SK-N-SH treated with all-trans-retinoic acid at 6 μM for 48 hours (cell line): ENCODE measurements around the gene TYW1B.
"Not testable (repeated sequence)": the region's sequence is repeated elsewhere in the genome, so short reads cannot be mapped to it uniquely, and the experiment has no call there.

Source experiments
- ARNTL ChIP-seq: fragments of 450-650 bp; formaldehyde crosslinking; IDR thresholded peaks from 2 replicates; pipeline ENCODE4 v1.5.0; 2020; ENCODE audit warnings: low read depth, mild to moderate bottlenecking, moderate library complexity, borderline replicate concordance
- BACH2 ChIP-seq: fragments of 250-450 bp; sonication (Bioruptor Pico); IDR thresholded peaks from 2 replicates; pipeline ENCODE4 v1.9.0; 2021; ENCODE audit warnings: mild to moderate bottlenecking, borderline replicate concordance
- OSR1 ChIP-seq: fragments of 250-450 bp; sonication (Bioruptor Pico); IDR thresholded peaks from 2 replicates; pipeline ENCODE4 v1.8.0; 2022; ENCODE audit warnings: moderate library complexity, mild to moderate bottlenecking, inconsistent platforms
- SNAI2 ChIP-seq: fragments of 250-450 bp; sonication (Bioruptor Pico); IDR thresholded peaks from 2 replicates; pipeline ENCODE4 v1.5.0; 2020; ENCODE audit warnings: mild to moderate bottlenecking, moderate library complexity
- TCF4 ChIP-seq: fragments of 250-450 bp; sonication (Bioruptor Pico); IDR thresholded peaks from 2 replicates; pipeline ENCODE4 v1.8.0; 2021; ENCODE audit warnings: mild to moderate bottlenecking, moderate library complexity, borderline replicate concordance
- TOX ChIP-seq: fragments of 250-450 bp; sonication (Bioruptor Pico); IDR thresholded peaks from 2 replicates; pipeline ENCODE4 v1.8.0; 2021; ENCODE audit warnings: mild to moderate bottlenecking, moderate library complexity, borderline replicate concordance
- ZC3H10 ChIP-seq: fragments of 250-450 bp; sonication (Bioruptor Pico); IDR thresholded peaks from 2 replicates; pipeline ENCODE4 v1.5.1; 2021; ENCODE audit warnings: mild to moderate bottlenecking, moderate library complexity
- ZFP3 ChIP-seq: fragments of 250-450 bp; sonication (Bioruptor Pico); IDR thresholded peaks from 2 replicates; pipeline ENCODE4 v1.5.0; 2020; ENCODE audit warnings: mild to moderate bottlenecking, moderate library complexity
- ZFP30 ChIP-seq: fragments of 450-650 bp; formaldehyde crosslinking; IDR thresholded peaks from 2 replicates; pipeline ENCODE4 v1.5.0; 2022; ENCODE audit warnings: mild to moderate bottlenecking, moderate library complexity
- ZNF8 ChIP-seq: fragments of 450-650 bp; formaldehyde crosslinking; IDR thresholded peaks from 2 replicates; pipeline ENCODE4 v1.5.0; 2020; ENCODE audit warnings: mild to moderate bottlenecking, moderate library complexity
- TF ChIP-seq, protein P1 (sequence below): fragments of 250-450 bp; sonication (Bioruptor Pico); IDR thresholded peaks from 2 replicates; pipeline ENCODE4 v1.8.0; 2020; ENCODE audit warnings: mild to moderate bottlenecking, moderate library complexity, borderline replicate concordance
- TF ChIP-seq, protein P2 (sequence below): fragments of 250-450 bp; sonication (Bioruptor Pico); IDR thresholded peaks from 2 replicates; pipeline ENCODE4 v1.8.0; 2021; ENCODE audit warnings: low read depth, mild to moderate bottlenecking, moderate library complexity, borderline replicate concordance
- TF ChIP-seq, protein P3 (sequence below): fragments of 250-450 bp; sonication (Bioruptor Pico); IDR thresholded peaks from 2 replicates; pipeline ENCODE4 v1.5.1; 2020; ENCODE audit warnings: low read depth, mild to moderate bottlenecking, moderate library complexity
- TF ChIP-seq, protein P4 (sequence below): fragments of 250-450 bp; sonication (Bioruptor Pico); IDR thresholded peaks from 2 replicates; pipeline ENCODE4 v1.5.1; 2021; ENCODE audit warnings: mild to moderate bottlenecking, moderate library complexity

DNA sequence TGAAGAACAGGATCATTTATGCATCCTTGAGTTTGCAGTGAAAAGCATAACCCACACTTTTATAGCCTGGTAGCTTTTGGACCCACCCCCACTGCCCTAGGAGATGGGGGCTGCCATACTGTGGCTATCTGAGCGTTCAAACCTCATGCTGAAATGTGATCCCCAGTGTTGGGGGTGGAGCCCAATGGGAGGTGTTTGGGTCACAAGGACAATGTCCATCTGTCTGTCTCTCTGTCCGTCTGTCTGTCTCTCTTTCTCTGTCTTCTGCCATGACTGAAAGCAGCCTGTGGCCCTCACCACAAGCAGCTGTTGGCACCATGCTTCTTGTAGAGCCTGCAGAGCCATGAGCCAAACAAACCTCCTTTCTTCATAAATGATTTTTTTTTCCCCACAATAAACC is 207.1 kb downstream of the TYW1B start:
- not testable (repeated sequence) for TF ChIP-seq TOX (CRISPR knock-in tag); ZC3H10; ARNTL (CRISPR knock-in tag); ZFP3; SNAI2 (CRISPR knock-in tag); ZNF8; OSR1 (CRISPR knock-in tag); TCF4 (CRISPR knock-in tag); BACH2 (CRISPR knock-in tag); ZFP30 (CRISPR knock-in tag)
- TF ChIP-seq, protein P1, sequence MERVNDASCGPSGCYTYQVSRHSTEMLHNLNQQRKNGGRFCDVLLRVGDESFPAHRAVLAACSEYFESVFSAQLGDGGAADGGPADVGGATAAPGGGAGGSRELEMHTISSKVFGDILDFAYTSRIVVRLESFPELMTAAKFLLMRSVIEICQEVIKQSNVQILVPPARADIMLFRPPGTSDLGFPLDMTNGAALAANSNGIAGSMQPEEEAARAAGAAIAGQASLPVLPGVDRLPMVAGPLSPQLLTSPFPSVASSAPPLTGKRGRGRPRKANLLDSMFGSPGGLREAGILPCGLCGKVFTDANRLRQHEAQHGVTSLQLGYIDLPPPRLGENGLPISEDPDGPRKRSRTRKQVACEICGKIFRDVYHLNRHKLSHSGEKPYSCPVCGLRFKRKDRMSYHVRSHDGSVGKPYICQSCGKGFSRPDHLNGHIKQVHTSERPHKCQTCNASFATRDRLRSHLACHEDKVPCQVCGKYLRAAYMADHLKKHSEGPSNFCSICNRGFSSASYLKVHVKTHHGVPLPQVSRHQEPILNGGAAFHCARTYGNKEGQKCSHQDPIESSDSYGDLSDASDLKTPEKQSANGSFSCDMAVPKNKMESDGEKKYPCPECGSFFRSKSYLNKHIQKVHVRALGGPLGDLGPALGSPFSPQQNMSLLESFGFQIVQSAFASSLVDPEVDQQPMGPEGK (CRISPR knock-in tag): not testable (repeated sequence)
- TF ChIP-seq, protein P2, sequence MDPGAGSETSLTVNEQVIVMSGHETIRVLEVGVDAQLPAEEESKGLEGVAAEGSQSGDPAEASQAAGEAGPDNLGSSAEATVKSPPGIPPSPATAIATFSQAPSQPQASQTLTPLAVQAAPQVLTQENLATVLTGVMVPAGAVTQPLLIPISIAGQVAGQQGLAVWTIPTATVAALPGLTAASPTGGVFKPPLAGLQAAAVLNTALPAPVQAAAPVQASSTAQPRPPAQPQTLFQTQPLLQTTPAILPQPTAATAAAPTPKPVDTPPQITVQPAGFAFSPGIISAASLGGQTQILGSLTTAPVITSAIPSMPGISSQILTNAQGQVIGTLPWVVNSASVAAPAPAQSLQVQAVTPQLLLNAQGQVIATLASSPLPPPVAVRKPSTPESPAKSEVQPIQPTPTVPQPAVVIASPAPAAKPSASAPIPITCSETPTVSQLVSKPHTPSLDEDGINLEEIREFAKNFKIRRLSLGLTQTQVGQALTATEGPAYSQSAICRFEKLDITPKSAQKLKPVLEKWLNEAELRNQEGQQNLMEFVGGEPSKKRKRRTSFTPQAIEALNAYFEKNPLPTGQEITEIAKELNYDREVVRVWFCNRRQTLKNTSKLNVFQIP (CRISPR knock-in tag): not testable (repeated sequence)
- TF ChIP-seq, protein P3, sequence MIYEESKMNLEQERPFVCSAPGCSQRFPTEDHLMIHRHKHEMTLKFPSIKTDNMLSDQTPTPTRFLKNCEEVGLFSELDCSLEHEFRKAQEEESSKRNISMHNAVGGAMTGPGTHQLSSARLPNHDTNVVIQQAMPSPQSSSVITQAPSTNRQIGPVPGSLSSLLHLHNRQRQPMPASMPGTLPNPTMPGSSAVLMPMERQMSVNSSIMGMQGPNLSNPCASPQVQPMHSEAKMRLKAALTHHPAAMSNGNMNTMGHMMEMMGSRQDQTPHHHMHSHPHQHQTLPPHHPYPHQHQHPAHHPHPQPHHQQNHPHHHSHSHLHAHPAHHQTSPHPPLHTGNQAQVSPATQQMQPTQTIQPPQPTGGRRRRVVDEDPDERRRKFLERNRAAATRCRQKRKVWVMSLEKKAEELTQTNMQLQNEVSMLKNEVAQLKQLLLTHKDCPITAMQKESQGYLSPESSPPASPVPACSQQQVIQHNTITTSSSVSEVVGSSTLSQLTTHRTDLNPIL (CRISPR knock-in tag): not testable (repeated sequence)
- TF ChIP-seq, protein P4, sequence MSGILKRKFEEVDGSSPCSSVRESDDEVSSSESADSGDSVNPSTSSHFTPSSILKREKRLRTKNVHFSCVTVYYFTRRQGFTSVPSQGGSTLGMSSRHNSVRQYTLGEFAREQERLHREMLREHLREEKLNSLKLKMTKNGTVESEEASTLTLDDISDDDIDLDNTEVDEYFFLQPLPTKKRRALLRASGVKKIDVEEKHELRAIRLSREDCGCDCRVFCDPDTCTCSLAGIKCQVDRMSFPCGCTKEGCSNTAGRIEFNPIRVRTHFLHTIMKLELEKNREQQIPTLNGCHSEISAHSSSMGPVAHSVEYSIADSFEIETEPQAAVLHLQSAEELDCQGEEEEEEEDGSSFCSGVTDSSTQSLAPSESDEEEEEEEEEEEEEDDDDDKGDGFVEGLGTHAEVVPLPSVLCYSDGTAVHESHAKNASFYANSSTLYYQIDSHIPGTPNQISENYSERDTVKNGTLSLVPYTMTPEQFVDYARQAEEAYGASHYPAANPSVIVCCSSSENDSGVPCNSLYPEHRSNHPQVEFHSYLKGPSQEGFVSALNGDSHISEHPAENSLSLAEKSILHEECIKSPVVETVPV (CRISPR knock-in tag): not testable (repeated sequence)
